Activated CD8-positive, alpha-beta memory T cell treated with anti-CD3 and anti-CD28 coated beads for 4 hours (primary cell): ENCODE data around the gene MED7.

Experiments used
- DNase-seq, 2 donors: peaks; one replicate each; pipeline ENCODE4 v3.0.0-alpha.2; 2020; ENCODE audit warnings: low read depth in 2 of 2

The MED7 gene

DNA sequence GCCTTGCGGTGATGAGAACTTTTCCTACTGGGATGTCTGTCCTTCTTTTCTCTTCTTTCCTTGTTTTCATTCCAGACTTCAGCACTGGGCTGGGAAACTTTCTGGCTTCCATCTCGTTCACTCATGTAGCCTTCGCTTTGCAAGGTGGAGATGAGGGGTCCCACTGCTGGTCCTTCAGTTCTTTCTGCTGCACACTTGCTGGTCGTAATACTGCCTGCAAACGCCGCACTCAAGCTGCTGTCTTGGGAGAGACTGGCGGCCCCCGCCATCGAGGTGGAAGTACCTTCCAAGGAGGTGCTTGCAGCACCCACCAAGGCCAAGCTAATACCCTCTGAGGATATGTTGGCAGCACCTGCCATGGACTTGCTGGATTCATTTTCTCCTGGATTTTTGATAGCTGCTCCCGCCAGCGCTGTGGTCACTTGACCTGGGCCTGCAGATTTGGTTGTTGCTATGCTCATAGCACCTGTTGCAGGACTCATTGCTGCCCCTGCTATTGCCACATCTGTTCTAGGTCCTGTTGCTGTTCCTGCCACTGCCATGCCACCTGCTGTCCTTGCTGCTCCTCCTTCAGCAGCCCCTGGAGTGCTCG lies 20.4 kb upstream of the MED7 start:
- DNase-seq = no peak

DNA sequence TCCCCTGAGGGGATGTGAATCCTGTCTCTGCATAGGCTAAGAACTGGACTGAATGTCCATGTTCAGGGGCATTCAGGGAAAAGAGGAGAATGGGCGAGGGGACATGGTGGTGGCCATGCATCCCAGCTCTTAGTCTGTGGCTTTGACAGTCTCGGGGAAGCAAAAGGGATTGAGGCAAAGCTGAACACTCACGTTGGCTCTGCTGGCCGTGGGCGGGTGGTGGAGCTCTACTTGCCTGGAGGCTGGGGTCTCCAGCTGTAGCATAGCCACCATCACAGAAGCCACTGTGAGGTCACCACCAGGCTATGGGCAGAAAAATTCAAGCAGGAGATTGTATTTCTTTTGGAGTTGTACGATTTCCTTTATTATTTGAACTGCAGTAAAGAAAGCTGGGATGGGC lies 19.3 kb upstream of the MED7 start:
- no peak for DNase-seq

DNA sequence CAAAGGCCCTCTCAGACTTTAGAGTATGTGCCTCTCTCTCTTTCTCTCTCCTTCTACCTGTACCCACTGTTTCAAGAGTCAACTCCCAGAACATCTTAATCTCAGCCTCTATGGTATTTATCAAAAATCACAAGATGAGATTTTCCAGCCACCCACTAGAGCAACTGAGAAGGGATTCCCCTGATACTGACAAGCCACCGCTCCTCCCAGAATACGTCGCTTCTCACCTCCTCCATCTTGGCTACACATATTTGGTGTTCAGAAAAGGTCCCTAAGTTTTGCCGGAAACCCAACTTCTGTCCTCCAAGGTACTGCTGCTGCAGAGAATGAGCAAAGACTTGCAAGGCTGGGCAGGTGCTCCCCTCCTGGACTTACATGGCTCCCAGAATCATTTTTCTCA lies 17.3 kb upstream of the MED7 start:
- DNase-seq = no peak

DNA sequence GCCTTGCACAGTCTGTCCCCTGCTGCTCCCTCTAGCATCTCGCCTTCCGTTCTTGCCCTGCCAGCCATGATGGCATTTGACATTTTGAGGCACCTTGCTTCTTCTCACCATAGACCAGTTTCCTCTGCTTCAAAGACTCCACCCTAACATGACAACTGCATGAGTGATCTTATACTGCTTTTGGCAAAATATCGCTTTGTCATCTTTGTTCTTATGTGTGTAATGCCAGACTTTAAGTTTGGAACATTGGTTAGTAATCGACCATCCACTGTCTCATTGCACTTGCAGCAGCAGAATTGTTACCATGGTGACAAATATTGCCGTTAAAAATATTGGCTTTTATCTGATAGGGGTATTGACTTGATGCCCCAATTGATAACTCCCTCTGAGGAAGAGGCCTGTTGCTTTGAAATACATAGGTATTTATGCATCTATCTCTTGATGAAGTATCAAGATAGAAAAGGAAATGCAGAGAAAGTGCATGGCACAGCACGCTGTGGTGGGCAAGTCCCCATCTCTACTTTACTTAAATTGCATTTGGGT lies 16.6 kb upstream of the MED7 start:
- no peak for DNase-seq

DNA sequence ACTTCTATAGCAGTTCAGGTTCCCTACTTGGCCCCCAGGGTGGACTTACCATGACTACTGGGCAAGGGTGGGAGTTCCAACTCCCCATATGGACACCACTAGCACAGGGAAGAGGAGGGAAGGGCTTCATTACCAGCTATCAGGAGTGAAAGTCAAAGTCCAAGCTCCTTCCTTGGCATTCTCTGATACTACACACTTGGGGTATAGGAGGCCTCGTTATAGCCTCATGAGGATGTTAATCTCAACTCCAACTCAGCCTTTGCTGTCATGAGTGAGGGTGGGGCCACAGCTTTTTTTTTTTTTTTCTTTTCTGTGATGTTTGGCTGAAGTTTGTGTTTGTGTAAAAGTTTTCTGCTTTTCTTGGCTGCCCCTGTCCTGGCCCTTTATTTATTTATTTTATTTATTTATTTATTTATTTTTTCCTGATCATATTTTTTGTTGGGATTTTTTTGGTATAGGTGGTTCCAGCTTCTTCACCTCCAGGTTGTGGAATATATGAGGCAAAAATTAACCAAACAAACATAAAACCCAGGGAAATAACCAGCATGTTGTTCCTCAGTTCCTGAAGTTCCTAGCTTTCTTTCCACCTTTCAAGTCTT lies 14.7 kb upstream of the MED7 start:
- no peak for DNase-seq

DNA sequence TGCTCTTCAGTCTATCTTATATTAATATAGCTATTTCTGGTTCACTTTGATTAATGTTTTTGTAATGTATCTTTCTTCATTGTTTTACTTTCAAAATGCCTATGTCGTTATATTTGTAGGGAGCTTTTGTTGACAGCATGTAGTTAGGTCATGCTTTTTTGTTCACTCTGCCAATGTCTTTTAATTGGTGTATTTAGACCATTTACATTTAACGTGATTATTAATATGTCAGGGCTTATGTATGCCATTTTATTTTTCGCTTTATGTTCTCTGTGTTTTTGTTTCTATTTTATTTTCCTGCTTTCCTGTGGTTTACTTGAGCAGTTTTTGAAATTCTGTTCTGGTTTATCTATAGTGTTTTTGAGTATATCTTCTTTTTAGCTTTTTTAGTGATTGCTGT lies 12.6 kb upstream of the MED7 start:
- no peak for DNase-seq

DNA sequence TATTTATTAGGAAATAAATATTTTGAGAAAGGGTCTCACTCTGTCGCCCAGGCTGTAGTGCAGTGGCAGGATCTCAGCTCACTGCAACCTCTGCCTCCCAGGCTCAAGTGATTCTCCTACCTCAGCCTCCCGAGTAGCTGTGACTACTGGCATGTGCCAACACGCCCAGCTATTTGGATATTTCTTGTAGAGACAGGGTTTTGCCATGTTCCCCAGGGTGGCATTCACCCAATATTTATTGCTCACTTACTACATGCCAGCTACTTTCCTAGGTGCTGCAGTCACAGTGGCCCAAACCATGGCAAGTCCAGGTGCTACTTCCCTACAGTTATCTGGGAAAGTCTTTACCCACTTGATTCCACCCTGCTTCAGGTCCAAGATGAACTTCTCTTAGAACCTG lies 8.3 kb upstream of the MED7 start:
- no peak for DNase-seq

DNA sequence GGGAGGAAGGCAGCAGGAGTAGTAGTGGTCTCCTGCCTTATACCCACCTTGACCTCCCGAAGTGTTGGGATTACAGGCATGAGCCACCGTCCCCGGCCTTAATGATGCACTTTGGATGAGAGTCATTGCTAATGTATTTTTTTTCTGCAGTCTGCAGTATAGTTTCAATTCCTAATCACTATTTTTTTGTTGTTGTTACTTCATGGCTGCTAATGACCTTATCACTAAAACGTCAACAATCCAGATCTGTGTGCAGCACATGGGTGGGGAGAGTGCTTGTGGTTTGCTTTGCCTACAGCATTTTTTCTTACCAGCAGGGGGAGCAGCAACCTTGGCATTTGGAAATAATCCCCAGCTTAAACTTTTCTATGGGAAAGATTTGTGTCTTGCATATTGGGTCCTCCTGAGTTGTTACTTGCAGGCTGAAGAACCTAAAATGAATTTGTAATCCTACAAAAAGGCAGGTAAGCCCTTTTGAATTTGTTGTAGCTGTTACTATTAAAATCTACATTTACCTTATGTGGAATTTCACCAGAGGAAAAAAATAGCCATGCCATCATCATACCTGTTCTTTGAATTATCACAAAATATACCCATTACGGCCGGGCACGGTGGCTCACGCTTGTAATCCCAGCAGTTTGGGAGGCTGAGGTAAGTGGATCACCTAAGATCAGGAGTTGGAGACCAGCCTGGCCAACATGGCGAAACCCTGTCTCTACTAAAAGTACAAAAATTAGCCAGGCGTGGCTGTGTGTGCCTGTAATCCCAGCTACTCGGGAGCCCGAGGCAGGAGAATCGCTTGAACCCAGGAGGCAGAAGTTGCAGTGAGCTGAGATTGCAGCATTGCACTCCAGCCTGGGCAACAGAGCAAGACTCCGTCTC lies 6.3 kb upstream of the MED7 start:
- peak; percentile 69 to 75 for DNase-seq

DNA sequence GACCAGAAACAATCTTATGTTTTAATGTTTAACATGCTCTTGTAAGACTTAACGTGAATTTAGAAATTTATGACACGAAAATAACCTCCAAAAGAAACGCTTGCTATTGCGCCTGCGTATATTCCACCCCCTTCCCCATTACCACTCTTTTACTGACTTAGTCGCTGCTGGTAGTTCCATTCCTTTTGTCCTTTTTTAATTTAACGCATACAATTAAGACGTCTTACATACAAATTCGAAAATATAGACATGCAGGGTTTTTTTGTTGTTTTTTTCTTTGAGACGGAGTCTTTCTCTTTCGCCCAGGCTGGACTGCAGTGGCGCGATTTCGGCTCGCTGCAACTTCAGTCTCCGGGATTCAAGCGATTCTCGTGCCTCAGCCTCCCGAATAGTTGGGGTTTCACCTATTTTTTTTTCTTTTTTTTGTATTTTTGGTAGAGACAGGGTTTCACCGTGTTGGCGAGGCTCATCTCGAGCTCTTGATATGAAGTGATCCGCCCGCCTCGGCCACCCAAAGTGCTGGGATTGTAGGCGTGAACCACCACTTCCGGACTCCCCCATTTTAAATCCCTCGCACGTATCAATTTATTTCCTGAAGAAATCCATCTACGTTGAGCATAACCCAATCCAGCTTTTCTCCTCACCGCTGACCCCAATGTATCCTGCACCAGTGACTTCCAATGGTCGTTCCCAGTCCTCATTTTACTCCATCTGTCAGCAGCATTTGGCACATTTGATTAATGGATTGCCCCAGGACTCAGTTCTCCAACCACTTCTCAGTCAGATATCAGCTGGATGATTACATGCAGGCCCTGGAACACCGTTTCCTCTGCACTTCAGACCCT lies 684 bp upstream of the MED7 start:
- DNase-seq = peak in 1 of 2 donors; percentile 17

DNA sequence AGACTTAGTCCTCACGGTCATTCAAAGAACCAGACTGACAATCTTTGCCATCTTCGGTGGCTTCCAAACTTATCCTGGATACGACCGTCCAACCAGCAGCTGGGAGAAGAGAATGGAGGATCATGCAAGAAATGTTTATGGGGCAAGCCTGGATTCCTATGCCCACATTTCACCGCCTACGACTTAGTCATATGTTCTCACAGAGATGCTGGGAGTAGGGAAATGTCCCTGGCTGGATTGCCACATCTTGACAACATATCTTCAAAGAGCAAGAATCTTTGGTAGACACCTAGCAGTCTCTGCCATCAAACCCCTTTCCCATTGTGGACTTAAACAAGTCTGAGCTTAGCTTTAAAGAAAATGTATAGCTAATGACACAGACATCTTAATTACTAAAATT lies 5.0 kb downstream of the MED7 start:
- no peak for DNase-seq

DNA sequence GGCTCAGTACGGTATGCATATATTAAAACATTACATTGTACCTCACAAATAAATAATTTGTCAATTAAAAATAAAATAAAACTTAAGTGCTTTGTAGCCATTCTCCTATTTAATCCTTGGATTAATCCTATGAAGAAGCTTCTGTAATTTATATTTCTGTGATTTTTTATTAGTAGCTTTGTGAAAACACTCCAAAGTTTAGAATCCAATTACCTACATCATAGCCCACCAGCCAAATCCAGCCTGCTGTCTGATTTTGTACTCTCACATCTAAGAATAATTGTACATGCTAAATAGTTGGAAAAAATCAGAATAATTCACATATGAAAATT lies 10.4 kb downstream of the MED7 start:
- no peak for DNase-seq

DNA sequence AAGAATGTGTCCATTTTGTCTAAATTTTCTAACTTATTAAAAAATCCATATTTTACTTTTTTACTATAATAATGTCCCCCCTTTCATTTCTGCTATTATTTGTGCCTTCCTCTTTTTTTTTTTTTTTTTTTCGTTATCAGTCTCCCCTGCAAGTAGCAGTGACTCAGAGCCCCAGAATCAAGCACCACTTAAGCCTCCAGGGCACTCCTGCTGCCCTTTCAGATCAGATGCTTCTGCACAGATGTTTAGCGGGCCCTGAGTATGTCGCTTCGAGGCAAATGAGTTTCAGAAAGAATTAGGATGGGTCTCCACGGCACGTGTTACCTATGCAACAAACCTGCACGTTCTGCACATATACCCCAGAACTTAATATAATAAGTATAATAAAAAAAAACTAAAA lies 11.7 kb downstream of the MED7 start:
- no peak for DNase-seq

DNA sequence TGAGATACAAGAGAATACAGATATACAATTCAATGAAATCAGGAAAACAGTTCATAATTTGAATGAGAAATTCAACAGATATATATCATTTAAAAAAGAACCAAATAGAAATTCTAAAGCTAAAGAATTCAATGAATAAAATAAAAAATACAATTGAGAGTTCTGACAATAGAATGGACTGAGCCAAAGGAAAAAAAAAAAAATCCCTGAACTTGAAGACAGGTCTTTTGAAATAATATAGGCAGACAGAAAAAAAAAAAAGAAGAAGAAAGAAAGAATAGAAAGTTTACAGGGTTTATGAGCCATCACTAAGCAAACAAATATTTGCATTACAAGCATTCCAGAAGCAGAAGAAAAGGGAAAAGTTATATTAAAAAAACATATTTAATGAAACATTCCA lies 21.0 kb downstream of the MED7 start:
- no peak for DNase-seq

DNA sequence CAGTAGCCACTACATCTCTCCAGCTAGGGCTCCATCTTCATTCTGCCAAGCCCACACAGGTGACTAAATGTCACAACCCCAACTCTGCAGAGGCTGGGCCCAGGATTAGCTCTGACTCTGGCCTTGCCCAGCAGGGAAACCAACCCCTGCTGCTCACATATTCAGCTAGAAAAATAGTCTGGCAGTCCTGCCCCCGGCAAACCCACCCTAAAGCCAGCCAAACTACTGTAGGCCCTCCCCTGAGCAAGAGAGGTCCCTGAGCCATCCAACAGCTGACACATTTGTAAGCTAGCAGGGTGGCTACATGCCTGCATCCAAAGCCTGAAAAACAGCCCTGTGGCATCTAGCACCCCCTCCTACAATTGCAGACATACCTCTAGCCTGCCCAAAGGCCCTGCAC lies 22.6 kb downstream of the MED7 start:
- no peak for DNase-seq

DNA sequence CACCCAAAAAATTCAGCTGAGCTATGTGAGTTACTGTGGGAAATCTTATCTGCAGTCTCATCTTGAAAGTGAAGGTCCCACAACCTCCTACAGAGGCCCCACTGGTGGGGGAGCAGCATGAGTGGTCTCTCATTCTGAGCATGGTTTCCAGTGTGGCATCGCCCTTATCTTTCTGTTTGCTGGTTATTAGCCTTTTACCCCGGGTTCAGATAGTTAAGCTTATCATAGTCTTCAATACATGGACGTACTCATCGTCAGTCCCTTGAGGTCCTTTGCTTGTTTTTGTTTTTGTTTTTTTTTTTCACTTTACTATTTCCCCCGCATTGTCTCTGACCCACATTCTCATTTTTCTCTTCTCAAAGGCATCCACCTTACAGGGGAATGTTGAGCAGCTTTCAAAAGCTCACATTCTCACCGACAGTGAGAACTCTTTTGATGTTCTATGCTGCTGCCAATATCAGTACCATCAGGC lies 26.1 kb downstream of the MED7 start:
- no peak for DNase-seq

DNA sequence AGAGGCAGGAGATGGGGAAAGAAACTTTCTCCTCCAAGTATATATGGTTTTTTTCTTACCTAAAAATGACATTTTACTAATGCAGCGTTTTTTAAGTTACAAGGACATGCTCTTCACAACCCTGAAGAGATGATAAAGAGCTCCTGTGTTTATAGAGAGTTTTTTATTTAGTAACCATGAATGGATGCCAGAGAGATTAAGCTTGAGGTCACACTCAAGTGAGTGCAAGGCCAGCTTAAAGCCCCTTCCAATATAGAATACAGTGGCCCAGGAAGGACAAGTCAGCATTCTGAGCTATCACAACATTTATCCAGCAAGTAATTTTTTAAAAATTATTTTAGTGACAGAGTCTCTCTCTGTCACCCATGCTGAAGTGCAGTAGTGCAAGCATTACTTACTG lies 27.2 kb downstream of the MED7 start:
- no peak for DNase-seq

DNA sequence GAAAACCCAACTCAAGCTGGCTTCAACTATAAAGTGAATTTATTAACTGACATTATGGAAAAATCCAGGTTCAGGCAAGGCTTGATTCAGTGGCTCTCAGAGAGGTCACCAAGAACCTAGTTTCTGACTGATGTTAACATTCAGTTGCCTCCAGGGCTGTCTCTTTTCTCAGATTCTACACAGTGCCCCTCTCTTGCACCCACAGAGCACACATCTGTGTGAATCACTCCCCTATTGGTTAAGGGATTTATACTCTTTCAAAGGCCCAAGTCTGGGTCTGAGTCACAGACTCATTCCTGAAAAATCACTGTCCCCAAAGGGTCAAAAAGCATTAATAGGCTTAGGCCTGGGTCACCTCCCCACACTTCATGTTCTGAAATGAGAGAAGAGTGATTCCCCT lies 27.7 kb downstream of the MED7 start:
- no peak for DNase-seq

DNA sequence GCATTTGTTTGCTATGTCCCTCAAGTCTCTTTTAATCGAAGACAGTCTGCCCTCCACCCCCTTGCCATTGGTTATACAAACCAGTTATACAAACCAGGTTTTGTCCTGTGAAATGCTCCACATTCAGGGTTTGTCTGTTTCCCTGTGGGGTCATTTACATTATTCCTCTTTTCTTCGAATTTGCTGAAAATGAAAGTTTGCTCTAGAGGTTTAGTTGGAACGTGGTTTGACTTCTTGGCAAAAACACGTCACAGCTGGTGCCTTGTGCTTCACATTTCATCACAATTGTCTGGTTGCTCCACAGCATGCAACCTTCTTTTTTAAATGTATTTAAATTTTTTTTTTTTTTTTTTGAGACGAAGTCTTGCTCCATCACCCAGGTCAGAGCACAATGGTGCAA lies 29.7 kb downstream of the MED7 start:
- no peak for DNase-seq

DNA sequence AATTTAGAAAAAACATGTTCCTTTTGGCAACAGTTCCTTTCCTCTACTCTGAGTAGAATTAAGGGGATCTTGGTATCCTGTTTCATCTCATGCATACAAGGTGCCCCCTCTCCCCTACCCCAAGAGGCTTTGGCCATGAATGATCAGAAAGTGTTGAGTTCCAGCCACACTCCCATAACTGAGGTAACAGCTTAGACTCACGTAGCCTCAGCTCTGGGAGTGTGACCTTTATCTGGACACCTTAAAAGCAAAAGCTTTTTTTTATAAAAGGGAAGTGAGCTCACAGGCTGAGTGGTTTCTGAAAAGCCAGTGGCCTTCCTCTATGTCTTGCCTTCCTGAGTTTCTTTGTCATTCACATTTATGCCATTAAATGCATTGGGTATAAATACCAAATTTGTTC lies 32.9 kb downstream of the MED7 start:
- DNase-seq = no peak

DNA sequence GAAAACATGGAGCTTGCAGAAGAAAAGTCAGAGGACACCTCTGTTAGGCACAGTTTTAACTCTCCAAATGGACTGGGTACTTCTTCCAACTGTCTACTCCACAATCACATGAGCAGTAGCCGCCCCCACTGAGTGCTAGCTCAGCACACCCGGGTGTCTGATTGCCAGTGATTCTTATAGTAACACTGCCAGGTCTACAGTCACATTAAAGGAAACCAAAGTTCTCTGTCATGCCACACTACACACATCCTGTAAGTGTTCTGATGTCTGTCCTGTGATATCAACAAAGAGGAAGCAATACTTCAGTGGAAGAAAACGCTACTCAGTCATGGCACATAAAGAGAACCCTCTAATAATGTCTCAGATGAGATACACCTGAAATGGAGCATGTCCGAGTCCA lies 33.7 kb downstream of the MED7 start, which contains the start of gene HAVCR2:
TSS of gene HAVCR2 (minus strand) at position 69 of the 400 bp plus-strand sequence. CDS start at position 8, 61 bp downstream.
- peak; percentile 28 to 35 for DNase-seq

DNA sequence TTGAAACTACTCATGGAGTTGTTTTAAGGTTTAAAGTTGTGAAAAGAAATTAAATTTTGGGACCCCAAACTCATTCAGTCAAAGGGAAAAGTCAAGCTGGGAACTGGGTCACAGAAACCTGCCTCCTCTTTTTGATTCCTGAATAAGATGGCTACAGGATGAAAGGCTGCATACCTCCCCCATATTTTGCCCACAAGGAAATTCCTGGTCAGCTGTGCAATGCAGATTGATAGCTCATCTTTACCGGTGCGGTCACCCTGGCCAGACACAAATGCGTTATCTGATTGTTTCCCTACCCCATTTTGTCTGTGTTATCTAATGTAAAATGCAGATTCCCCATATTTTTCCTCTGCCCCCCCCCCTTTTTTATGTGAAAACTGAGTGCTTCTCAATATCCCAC lies 35.2 kb downstream of the MED7 start:
- DNase-seq = no peak
